Sigmoid colon (tissue), 7 donors: Measurements from ENCODE around the gene ATOSB. TPM values are rescaled to one million over a fixed set of nuclear protein-coding genes. Genes with fewer than 3 reads are reported as not detected.

Experiments used
- DNase-seq: peaks from one replicate; pipeline ENCODE4 v3.0.0-alpha.2; 2019
- H3K27ac ChIP-seq, 4 donors: fragments of 200-600 bp; sonication (generic); one replicate each; pipeline ENCODE4 v1.5.1; 2016 to 2019; ENCODE audit warnings: mild to moderate bottlenecking in 1 of 4
- H3K27me3 ChIP-seq, 3 donors: fragments of 200-600 bp; sonication (generic); one replicate each; pipeline ENCODE4 v1.5.1; 2019; ENCODE audit warnings: mild to moderate bottlenecking in 1 of 3
- H3K36me3 ChIP-seq, 4 donors: fragments of 200-600 bp; sonication (generic); one replicate each; pipeline ENCODE4 v1.5.1; 2016 to 2019
- H3K4me1 ChIP-seq, 4 donors: fragments of 200-600 bp; sonication (generic); one replicate each; pipeline ENCODE4 v1.5.1; 2017 to 2019
- H3K4me3 ChIP-seq, 4 donors: fragments of 200-600 bp; sonication (generic); one replicate each; pipeline ENCODE4 v1.5.1; 2017 to 2019; ENCODE audit warnings: mild to moderate bottlenecking in 2 of 4, moderate library complexity in 1 of 4
- H3K9me3 ChIP-seq, 4 donors: fragments of 200-600 bp in 3 of 4; sonication (generic) in 3 of 4; one replicate each; pipeline versions ENCODE4 v1.5.1 to v1.6.1; 2013 to 2019
- EP300 ChIP-seq, 4 donors: sonication (generic); formaldehyde crosslinking; IDR thresholded peaks; one replicate each; pipeline ENCODE4 v1.6.1; 2017; ENCODE audit warnings: antibody characterized with exemption in 4 of 4
- POLR2A ChIP-seq, 2 donors: fragments of 450-650 bp; IDR thresholded peaks; one replicate each; pipeline ENCODE4 v1.6.1; 2016; ENCODE audit warnings: antibody characterized with exemption in 2 of 2, mild to moderate bottlenecking in 2 of 2, moderate library complexity in 2 of 2
- POLR2AphosphoS5 ChIP-seq, 4 donors: sonication (generic); formaldehyde crosslinking; IDR thresholded peaks; one replicate each; pipeline ENCODE4 v1.6.1; 2017; ENCODE audit warnings: antibody characterized with exemption in 4 of 4
- WGBS, 2 donors: extraction: QIAGEN DNeasy Blood & Tissue Kit; methylation state at CpG; one replicate each; pipeline ENCODE4 v1.1.7; 2013; 5-methylcytosine and 5-hydroxymethylcytosine counted together
- intact Hi-C: fragments of 100-400 bp; cut with DNase I; formaldehyde crosslinking; loops from one replicate; pipeline ENCODE4 v1.15.1; 2023
- polyA plus RNA-seq, 3 donors: library from polyadenylated mRNA; stranded (reverse); fragments of 200-250 nt; gene quantifications; one replicate each; pipeline ENCODE4 v1.2.3, GENCODE V29; 2013
- total RNA-seq, 4 donors: library from RNA; depleted of rRNA; stranded (reverse); fragments of >200 nt; gene quantifications; one replicate each; pipeline ENCODE4 v1.1.0, GENCODE V29; 2016
- TF ChIP-seq, protein P1 (sequence below), 4 experiments: fragments of 450-650 bp in 3 of 4; fragments of 200-600 bp in 1 of 4; IDR thresholded peaks; one replicate each; pipeline ENCODE4 v1.5.1; 2016 to 2019; ENCODE audit warnings: antibody characterized with exemption in 4 of 4, mild to moderate bottlenecking in 3 of 4, moderate library complexity in 2 of 4
- donor health status: healthy with polysubstance abuse.
- donor health status: Bipolar disorder and iron deficiency.
- donor health status: healthy.

The ATOSB gene
- total and polyA plus RNA-seq, 7 donors, result 10.5 to 27.3 (median 19.4) TPM

DNA sequence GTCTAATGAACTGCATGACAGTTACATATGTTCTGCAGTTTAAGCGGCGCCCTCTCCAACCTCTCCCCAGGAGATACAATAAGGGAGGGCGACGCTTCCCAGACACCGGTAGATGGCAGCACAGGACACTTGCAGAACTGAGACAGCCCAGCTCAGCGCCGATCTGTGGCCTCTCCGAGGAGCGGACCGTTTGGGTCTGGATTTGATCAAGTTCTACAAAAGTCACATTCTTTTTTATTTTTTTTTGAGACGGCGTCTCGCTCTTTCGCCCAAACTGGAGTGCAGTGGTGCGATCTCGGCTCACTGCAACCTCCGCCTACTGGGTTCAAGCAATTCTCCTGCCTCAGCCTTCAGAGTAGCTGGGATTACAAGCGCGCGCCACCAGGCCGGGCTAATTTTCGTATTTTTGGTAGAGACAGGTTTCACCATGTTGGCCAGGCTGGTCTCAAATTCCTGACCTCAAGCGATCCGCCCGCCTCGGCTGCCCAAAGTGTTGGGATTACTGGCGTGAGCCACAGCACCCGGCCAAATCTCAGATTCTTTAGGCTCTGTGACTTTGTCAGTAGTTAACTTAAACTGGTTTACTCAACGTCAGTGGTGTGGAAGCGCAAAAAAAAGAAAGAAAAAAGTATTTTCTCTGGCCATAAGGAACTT is 1.4 kb upstream of the ATOSB start:
- peaks cover 0 to 48% (median 42%) of the 10 kb centered on the region in 4 donors for H3K4me1 ChIP-seq
- DNase-seq, result peak; percentile 97

DNA sequence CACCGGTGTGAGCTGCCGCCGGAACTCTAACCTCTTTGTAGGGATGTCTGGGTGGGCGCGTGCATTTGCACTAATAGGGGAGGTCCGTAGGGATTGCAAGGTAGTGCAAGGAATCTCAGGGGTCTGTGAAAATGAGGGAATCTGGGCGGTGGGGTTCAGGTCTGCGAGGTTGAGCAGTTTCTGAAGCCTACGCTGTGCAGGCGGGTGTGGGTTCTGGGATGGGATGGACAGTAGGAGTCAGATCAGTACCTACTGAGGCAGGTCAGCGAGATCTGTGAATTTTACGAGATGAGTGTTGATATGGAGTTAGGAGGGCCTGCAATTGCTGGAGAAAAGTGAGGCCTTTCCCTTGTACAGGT is 856 bp upstream of the ATOSB start:
- Histone ChIP-seq H3K36me3 (no peaks in the 10 kb centered on the region), H3K4me1 (peaks cover 0 to 52% (median 46%) of the 10 kb centered on the region in 4 donors), H3K27me3 (no peaks in the 10 kb centered on the region), H3K4me3 (peak overlapping the region; percentile 43 to 63 (median 58)), H3K27ac (peak overlapping the region; percentile 90 to 96 (median 92)), H3K9me3 (peaks cover 0 to 3% (median 0%) of the 10 kb centered on the region in 4 donors)
- 0 to 1% methylated on average over 12 of the region's 12 CpGs for WGBS, 2 donors
- no peak for DNase-seq
- intact Hi-C loops, result loop anchor here (1.0 to 5.0 kb wide), 3 partner anchors 45 to 436 kb away; no protein-coding TSS in a partner anchor
- TF ChIP-seq, protein P1, sequence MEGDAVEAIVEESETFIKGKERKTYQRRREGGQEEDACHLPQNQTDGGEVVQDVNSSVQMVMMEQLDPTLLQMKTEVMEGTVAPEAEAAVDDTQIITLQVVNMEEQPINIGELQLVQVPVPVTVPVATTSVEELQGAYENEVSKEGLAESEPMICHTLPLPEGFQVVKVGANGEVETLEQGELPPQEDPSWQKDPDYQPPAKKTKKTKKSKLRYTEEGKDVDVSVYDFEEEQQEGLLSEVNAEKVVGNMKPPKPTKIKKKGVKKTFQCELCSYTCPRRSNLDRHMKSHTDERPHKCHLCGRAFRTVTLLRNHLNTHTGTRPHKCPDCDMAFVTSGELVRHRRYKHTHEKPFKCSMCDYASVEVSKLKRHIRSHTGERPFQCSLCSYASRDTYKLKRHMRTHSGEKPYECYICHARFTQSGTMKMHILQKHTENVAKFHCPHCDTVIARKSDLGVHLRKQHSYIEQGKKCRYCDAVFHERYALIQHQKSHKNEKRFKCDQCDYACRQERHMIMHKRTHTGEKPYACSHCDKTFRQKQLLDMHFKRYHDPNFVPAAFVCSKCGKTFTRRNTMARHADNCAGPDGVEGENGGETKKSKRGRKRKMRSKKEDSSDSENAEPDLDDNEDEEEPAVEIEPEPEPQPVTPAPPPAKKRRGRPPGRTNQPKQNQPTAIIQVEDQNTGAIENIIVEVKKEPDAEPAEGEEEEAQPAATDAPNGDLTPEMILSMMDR (IDR thresholded peaks at IDR 0.05), result no peak
- TF ChIP-seq POLR2A (IDR thresholded peaks at IDR 0.05) (no peak), POLR2AphosphoS5 (IDR thresholded peaks at IDR 0.05) (no peak)

More for the DNA sequence above, 1.4 kb upstream of the ATOSB start:
- peak overlapping the region in 3 of 4 donors; percentile 58 to 63 (median 58) for H3K4me3 ChIP-seq
- peak overlapping the region; percentile 90 to 96 (median 92) for H3K27ac ChIP-seq
- H3K27me3 ChIP-seq, result no peaks in the 10 kb centered on the region
- no peaks in the 10 kb centered on the region for H3K36me3 ChIP-seq
- intact Hi-C loops, result loop anchor here (1.0 to 5.0 kb wide), 4 partner anchors 44 to 435 kb away; no protein-coding TSS in a partner anchor
- TF ChIP-seq, protein P1 (IDR thresholded peaks at IDR 0.05), result peak; percentile 84 to 94 (median 90)
- TF ChIP-seq POLR2A (IDR thresholded peaks at IDR 0.05) (no peak), POLR2AphosphoS5 (IDR thresholded peaks at IDR 0.05) (peak in 3 of 4 donors; percentile 31 to 65 (median 55)), EP300 (IDR thresholded peaks at IDR 0.05) (no peak)
- H3K9me3 ChIP-seq, result peaks cover 0 to 3% (median 0%) of the 10 kb centered on the region in 4 donors
- WGBS, 2 donors, result 30 to 33% methylated on average over 30 of the region's 30 CpGs

DNA sequence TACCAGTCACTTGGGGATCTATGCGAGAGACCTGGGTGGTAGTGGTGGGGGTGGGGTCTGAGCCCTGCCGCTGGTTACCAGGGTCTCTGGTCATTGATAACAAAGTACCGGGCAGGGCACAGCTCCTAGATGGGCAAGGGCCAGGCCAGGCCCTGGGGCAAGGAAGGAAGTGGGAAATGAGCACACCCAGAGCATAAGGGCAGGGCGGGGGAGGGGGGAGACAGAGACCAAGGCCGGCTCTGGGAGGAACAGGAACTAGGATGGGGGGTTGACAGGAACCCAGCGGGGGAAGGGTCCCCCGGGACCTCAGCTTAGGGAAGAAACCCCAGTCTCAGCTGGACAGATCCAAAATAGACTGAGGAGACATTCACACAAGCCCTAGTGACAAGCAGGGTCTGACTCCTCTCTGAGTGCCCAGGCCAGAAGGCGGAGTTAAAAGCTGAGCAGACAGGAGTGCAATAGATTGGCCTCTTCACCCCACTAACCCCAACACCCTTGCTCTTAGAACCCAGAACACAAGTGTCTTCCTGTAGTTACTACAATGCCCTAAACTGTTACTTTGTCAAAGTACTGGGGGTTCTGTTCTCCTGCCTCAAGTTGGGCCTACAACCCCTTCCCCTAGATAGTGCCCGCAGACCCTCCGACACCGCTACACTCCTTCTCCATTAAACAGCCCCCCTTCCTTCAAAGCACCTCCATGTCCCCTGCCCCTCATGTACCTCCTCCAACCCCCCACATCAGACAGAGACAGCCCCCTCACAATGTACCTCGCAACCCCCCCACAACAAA is 628 bp downstream of the ATOSB start:
- intact Hi-C loops, result loop anchor here (5.0 kb wide), 4 partner anchors 43 to 487 kb away; partner anchors contain the start of gene VCP
- H3K36me3 ChIP-seq, result no peaks in the 10 kb centered on the region
- H3K27ac ChIP-seq, result peak overlapping the region; percentile 90 to 96 (median 92)
- DNase-seq, result peak; percentile 82
- H3K4me1 ChIP-seq, result peaks cover 0 to 65% (median 57%) of the 10 kb centered on the region in 4 donors
- no peaks in the 10 kb centered on the region for H3K27me3 ChIP-seq
- H3K4me3 ChIP-seq, result peak overlapping the region; percentile 43 to 63 (median 58)
- H3K9me3 ChIP-seq, result peaks cover 0 to 3% (median 0%) of the 10 kb centered on the region in 4 donors
- no peak for TF ChIP-seq POLR2A (IDR thresholded peaks at IDR 0.05)
- TF ChIP-seq, protein P1 (IDR thresholded peaks at IDR 0.05), result no peak
- no peak for TF ChIP-seq POLR2AphosphoS5 (IDR thresholded peaks at IDR 0.05)
- no peak for TF ChIP-seq EP300 (IDR thresholded peaks at IDR 0.05)
- WGBS, 2 donors, result 10 to 18% methylated on average over 12 of the region's 12 CpGs

DNA sequence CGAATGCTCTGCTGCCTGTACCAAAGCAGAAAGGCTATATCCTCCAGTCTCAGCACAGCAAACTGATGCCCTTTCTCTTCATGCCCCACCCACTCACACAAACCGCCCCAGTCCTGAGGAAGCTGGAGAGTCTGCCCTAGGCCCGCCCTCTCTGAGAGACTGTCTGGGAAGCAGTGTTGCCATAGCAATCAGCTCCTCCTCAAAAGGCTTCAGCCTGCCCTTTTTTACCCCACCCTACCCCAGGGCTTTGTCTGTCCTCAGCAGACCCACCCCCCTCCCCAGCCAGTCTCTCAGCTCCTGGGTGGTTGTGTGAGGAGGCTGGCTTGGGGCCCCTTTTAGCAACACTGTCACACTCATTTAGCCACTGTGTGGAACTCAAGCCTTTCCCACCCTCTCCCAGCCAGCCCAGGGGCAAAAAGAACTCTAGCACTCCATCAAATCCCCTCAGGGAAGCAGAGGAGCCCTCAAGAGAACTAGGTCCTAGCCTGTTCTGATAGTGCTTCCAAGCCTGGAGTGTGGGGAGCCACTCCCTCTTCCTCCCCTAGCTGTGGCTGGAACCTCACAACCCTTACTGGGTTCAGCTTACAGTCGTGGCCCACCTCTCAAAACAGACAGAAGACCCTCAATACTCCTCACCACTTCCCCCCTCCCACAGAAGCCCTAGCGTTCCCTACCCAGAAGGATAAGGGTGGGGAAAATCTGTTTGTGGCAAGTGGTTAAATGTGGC is 1.4 kb downstream of the ATOSB start:
- 3 to 4% methylated on average over 5 of the region's 5 CpGs for WGBS, 2 donors
- no peak for TF ChIP-seq EP300 (IDR thresholded peaks at IDR 0.05)
- TF ChIP-seq POLR2AphosphoS5 (IDR thresholded peaks at IDR 0.05), result peak in 1 of 4 donors; percentile 64
- TF ChIP-seq, protein P1 (IDR thresholded peaks at IDR 0.05), result no peak
- peak overlapping the region; percentile 90 to 96 (median 92) for H3K27ac ChIP-seq
- peak overlapping the region; percentile 43 to 63 (median 58) for H3K4me3 ChIP-seq
- DNase-seq, result peak; percentile 93
- no peaks in the 10 kb centered on the region for H3K27me3 ChIP-seq
- peaks cover 0 to 69% (median 60%) of the 10 kb centered on the region in 4 donors for H3K4me1 ChIP-seq
- intact Hi-C loops, result loop anchor here (5.0 kb wide), 3 partner anchors 42 to 488 kb away; partner anchors contain the start of gene VCP
- H3K9me3 ChIP-seq, result peaks cover 0 to 3% (median 0%) of the 10 kb centered on the region in 4 donors
- H3K36me3 ChIP-seq, result no peaks in the 10 kb centered on the region
